Stimulated activated CD4-positive, alpha-beta T cell treated with anti-CD3 and anti-CD28 coated beads, Interleukin-4, amount 100 ng/mL, for 4 hours (primary cell): ENCODE data around the gene TEX53.

Source experiments
- DNase-seq, 2 experiments: peaks; one replicate each; pipeline ENCODE4 v3.0.0-alpha.2; 2020

TEX53 gene

DNA sequence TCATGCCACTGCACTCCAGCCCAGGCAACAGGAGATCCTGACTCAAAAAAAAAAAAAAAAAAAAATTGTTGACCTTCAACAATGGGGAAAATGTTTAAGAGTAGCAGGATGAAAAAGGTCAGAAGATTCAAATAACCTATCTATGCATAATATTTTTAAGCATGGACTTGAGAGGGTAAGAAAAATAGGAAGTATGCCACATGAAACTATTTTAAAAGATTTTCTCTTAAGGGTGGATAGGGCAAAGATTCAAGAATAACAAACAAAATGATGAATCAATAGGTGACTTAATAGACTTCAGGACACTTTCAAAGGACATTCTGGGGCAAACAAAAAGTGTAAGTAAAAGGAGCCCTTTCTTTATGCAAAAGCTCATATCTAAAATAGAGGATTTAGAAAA lies 21.2 kb upstream of the TEX53 start:
- no peak for DNase-seq

- no peak for DNase-seq
Observed at GRCh38 chr9:114678130-114678529, 20.5 kb upstream of the TEX53 start.

- peak in 1 of 2 experiments; percentile 11 for DNase-seq
Observed at GRCh38 chr9:114677418-114677817, 19.8 kb upstream of the TEX53 start.

DNA sequence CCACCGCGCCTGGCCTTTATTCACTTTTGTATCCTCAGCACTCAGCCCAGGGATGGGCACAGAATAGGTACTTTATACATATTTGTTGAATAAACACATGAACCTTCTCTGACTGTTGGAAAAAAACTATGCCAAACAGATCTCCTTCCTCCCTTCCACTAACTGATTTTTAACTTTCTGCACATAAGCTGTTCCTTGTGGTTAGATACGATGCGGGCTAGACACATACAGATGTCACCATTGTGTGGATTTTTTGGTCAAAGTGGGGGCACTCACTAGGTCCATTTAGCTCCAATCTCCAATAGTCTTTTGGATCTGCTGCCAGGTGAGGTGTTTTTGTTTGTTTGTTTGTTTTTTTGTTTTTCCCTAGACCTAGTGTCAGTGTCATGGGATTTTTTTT lies 19.3 kb upstream of the TEX53 start:
- no peak for DNase-seq

- no peak for DNase-seq
Observed at GRCh38 chr9:114674798-114675540, 17.4 kb upstream of the TEX53 start.

- no peak for DNase-seq
Observed at GRCh38 chr9:114674076-114674797, 16.6 kb upstream of the TEX53 start.

- DNase-seq, result no peak
Observed at GRCh38 chr9:114671605-114672004, 14.0 kb upstream of the TEX53 start.

- no peak for DNase-seq
Observed at GRCh38 chr9:114669961-114670360, 12.4 kb upstream of the TEX53 start.

DNA sequence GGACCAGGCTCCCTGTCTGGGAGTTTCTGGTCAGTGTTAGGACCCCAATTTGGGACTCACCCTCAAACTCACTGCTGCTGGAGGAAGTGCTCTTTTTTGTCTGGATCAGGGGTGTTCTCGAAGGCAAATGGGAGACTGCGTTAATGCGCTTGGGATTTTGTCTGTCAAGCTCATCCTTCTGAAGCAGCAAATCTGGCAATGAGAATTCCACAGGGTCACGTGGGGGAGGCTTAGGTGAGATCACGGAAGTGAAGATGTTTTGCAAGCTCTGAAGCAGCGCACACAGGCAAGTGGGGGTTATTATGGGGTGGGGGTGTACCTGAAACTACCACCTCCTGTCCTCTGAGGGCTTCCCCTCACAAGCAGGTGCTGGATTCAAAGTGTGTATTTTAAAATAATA lies 10.5 kb upstream of the TEX53 start:
- DNase-seq, result no peak

DNA sequence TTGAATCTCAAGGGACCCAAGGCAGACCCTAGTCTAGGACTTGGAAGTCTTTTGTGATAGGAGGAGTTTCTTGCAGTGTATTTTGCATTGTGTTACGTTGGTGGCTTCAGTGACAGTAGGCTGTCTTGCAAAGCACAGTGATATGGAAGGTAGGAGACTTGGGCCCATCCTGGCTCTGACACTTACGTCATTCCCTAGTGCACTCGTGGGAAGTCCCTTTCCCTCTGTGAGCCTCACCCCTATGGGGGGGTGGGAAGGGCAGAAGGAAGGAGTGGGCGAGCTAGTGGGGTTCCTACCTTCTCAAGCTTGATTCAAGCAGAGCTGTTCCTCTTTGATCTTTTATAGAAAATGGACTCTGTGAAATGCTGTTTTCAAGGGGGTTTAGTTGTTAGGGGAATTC lies 9.2 kb upstream of the TEX53 start:
- peak in 1 of 2 experiments; percentile 30 for DNase-seq

- DNase-seq, result no peak
Observed at GRCh38 chr9:114666401-114666800, 8.8 kb upstream of the TEX53 start.

DNA sequence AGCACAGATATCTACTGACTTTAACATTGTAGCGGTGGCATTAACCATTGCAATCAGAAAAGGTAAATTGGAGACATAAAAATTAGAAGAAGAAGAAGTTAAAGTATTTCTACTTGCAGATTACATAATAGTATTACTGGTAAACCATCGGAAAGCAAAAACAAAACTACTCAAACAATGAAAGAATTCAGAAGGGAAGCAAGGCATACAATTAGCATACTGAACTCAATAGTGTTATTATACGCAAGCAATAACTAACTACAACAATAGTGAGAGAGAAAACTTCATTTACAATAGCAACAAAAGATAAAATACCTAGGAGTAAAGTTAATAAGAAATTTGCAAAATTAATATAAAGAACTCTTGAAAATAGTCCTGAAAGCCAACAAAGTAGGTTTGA lies 6.6 kb upstream of the TEX53 start:
- no peak for DNase-seq

GRCh38 chr9:114662081-114662989 lies 4.7 kb upstream of the TEX53 start:
- peak; percentile 44 to 54 for DNase-seq

GRCh38 chr9:114656301-114656700 lies 1.3 kb downstream of the TEX53 start:
- DNase-seq, result no peak

DNA sequence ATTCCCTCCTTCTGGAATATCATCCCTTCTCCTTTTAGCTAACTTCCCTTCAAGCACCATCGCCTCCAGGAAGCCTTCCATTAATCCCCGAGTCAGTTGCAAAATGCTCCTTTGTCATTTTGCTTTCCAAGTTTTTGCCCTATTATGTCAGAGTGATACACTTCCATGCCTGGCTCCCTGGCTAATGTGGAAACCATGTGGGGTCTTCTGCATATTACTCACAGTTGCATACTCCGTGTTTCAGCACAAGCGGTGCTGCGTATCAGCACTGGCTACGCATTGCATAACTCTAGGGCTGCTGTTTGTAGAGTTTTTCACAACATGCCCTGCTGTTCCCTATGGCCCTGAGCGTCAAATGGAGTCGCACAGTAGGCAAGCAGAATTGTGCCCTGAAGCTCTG lies 1.9 kb downstream of the TEX53 start:
- DNase-seq, result no peak

- DNase-seq, result peak; percentile 65 to 68
Observed at GRCh38 chr9:114653556-114654159, 3.9 kb downstream of the TEX53 start.

- no peak for DNase-seq
Observed at GRCh38 chr9:114652776-114653555, 4.6 kb downstream of the TEX53 start.

DNA sequence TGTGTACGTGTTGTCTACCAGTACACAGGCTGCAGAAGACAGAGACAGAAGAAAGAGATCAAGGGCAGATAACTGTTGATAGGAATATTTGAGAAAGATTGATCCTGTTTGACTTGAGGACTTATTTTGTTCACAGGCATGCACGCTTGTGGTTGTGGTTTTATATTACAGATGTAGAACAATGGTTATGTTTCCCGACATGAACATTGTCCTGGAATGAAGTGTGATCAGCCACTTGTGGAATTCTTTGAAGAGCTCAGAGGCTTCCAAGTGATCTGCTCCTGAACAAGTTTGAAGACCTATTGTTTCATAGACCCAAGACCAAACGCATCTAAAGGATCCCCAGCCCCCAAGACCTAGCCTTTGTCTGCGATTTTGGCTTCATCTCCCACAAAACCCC lies 13.7 kb downstream of the TEX53 start:
- DNase-seq, result no peak

GRCh38 chr9:114643001-114643400 lies 14.6 kb downstream of the TEX53 start:
- no peak for DNase-seq

DNA sequence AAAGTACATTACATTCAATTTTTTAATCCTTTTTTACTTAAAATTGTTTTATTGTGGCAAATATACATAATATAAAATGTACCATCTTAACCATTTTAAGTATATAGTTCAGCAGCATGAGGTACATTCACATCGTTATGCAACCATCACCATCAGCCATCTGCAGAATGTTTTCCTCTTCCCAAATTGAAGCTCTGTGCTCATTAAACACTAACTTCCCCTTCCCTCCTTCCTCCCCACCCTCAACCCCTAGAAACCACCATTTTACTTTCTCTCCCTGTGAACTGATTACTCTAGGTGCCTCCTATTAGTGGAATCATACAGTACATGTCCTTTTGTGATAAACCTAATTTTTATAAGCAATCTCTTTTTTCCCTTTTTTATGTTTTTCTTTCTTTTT lies 15.6 kb downstream of the TEX53 start:
- DNase-seq, result no peak

- DNase-seq, result no peak
Observed at GRCh38 chr9:114638404-114638803, 19.2 kb downstream of the TEX53 start.

DNA sequence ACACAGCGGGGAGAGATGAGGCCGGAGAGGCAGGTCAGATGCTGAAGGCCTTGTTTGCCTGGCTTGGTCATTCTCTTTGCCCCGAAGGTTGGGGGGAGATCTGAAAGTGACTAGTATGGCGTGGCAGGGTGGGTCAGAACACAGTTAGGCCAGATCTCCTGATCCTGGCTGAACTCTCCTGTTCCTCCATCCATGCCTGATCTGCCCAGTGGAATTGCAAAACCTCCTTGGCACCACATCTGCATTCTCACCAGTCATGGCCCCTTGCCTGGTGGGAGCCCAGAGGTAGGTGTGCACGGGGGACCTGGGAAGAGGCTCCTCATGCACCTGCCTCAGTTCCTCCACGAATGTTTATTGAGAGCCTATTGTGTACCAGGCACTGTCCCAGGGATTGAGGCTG lies 23.2 kb downstream of the TEX53 start:
- DNase-seq, result no peak
